Pancreas (tissue), 10 donors: Measurements from ENCODE around the gene DLG1. TPM values are rescaled to one million over a fixed set of nuclear protein-coding genes. Genes with fewer than 3 reads are reported as not detected.

Source experiments
- ATAC-seq, 4 donors: fragments of 200-7000 bp; cut with Tn5 transposase; one replicate each; pipeline versions ENCODE4 v1.8.0 to v1.9.1; 2020; ENCODE audit warnings: mild to moderate bottlenecking in 4 of 4, moderate library complexity in 4 of 4
- DNase-seq, 6 donors: peaks; one replicate each; pipeline ENCODE4 v3.0.0-alpha.2; 2020
- FAIRE-seq: peaks from 2 replicates; lab custom pipeline; 2012; peaks lifted over from hg19 to GRCh38; lab: Jason Lieb, UNC
- H3K27ac ChIP-seq, 4 donors: fragments of 200-600 bp; sonication (generic); 1 replicate in 3 of 4; 2 replicates in 1 of 4; pipeline versions ENCODE4 v1.5.0 to v1.8.0; 2020
- H3K27me3 ChIP-seq, 4 donors: fragments of 200-600 bp; one replicate each; pipeline ENCODE4 v1.8.0; 2021
- H3K36me3 ChIP-seq, 3 donors: fragments of 200-600 bp; sonication (generic) in 1 of 3; one replicate each; pipeline versions ENCODE4 v1.5.0 to v1.8.0; 2020 to 2021
- H3K4me1 ChIP-seq, 3 donors: fragments of 200-600 bp; one replicate each; pipeline ENCODE4 v1.8.0; 2021
- H3K4me3 ChIP-seq, 4 donors: fragments of 200-600 bp; sonication (generic) in 2 of 4; one replicate each; pipeline versions ENCODE4 v1.5.0 to v1.8.0; 2020 to 2021
- H3K9me3 ChIP-seq, 4 donors: fragments of 200-600 bp; one replicate each; pipeline ENCODE4 v1.8.0; 2021
- CTCF ChIP-seq, 4 donors: fragments of 200-600 bp; sonication (generic) in 3 of 4; IDR thresholded peaks; one replicate each; pipeline versions ENCODE4 v1.5.0 to v1.8.0; 2021; ENCODE audit warnings: antibody characterized with exemption in 4 of 4
- WGBS, 2 donors: extraction: QIAGEN DNeasy Blood & Tissue Kit; methylation state at CpG; one replicate each; pipeline ENCODE4 v1.1.7; 2013; 5-methylcytosine and 5-hydroxymethylcytosine counted together
- intact Hi-C, 3 donors: fragments of 100-400 bp; cut with DNase I; formaldehyde crosslinking; loops; one replicate each; pipeline versions ENCODE4 v1.11.1 to v1.14.2; 2022
- polyA plus RNA-seq, 2 donors: library from polyadenylated mRNA; stranded (reverse); fragments of 200-250 nt; gene quantifications; one replicate each; pipeline ENCODE4 v1.2.3, GENCODE V29; 2013
- total RNA-seq, 6 donors: library from RNA; stranded (reverse); fragmentation: NEBNext Ultra II Directional in 4 of 6; extraction: Animal tissue kit (Norgen Biotek cat#: 25700) in 4 of 6; gene quantifications; one replicate each; pipeline versions ENCODE4 v1.2.1 to v1.2.4, GENCODE V29; 2021 to 2023
- donor health status: healthy with polysubstance abuse.
- donor health status: DM: no; HTN: no; CAD: no; lungs with moderate emphysema.
- donor health status: DM: no; HTN: no; CAD: no.
- donor health status: control.
- donor health status: control.
- donor health status: Bipolar disorder and iron deficiency.
- donor health status: DM: yes; HTN: yes; CAD: no.
- donor health status: DM: no; HTN: no; CAD: no.
- donor health status: DM: no; HTN: no; CAD: no.
- donor health status: DM: yes; HTN: yes; CAD: no.

DLG1 gene
- total and polyA plus RNA-seq, 8 donors: 15.9 to 47.9 (median 28.6) TPM

- Histone ChIP-seq H3K27ac (no peak overlapping the region), H3K9me3 (no peaks in the 10 kb centered on the region), H3K4me3 (no peak overlapping the region), H3K4me1 (no peaks in the 10 kb centered on the region), H3K36me3 (no peaks in the 10 kb centered on the region), H3K27me3 (no peaks in the 10 kb centered on the region)
- no peak for DNase-seq
- intact Hi-C loops: no loop called here
- 49 to 79% methylated on average over 2 of the region's 2 CpGs for WGBS, 2 donors
- no peak for TF ChIP-seq CTCF (IDR thresholded peaks at IDR 0.05)
- peak; percentile 20 for FAIRE-seq
- ATAC-seq: no peak
These were observed 176.0 kb downstream of the DLG1 start for GRCh38 chr3:197122394-197122793.

GRCh38 chr3:197117114-197117513 lies 181.3 kb downstream of the DLG1 start:
- H3K27ac ChIP-seq: no peak overlapping the region
- TF ChIP-seq CTCF (IDR thresholded peaks at IDR 0.05): no peak
- FAIRE-seq: no peak
- H3K4me1 ChIP-seq: no peaks in the 10 kb centered on the region
- 83 to 84% methylated on average over 2 of the region's 2 CpGs for WGBS, 2 donors
- intact Hi-C loops: no loop called here
- ATAC-seq: no peak
- no peak overlapping the region for H3K4me3 ChIP-seq
- H3K27me3 ChIP-seq: no peaks in the 10 kb centered on the region
- no peaks in the 10 kb centered on the region for H3K9me3 ChIP-seq
- no peaks in the 10 kb centered on the region for H3K36me3 ChIP-seq
- DNase-seq: no peak

- ATAC-seq: no peak
- no peaks in the 10 kb centered on the region for H3K27me3 ChIP-seq
- DNase-seq: no peak
- WGBS, 2 donors: 97 to 99% methylated on average over 3 of the region's 3 CpGs
- H3K36me3 ChIP-seq: peaks cover 0 to 5% (median 0%) of the 10 kb centered on the region in 3 donors
- H3K4me3 ChIP-seq: no peak overlapping the region
- no peak overlapping the region for H3K27ac ChIP-seq
- no peaks in the 10 kb centered on the region for H3K9me3 ChIP-seq
- intact Hi-C loops: no loop called here
- no peaks in the 10 kb centered on the region for H3K4me1 ChIP-seq
- no peak for FAIRE-seq
- no peak for TF ChIP-seq CTCF (IDR thresholded peaks at IDR 0.05)
These were observed 184.4 kb downstream of the DLG1 start for GRCh38 chr3:197114007-197114406.

- Histone ChIP-seq H3K4me1 (no peaks in the 10 kb centered on the region), H3K4me3 (no peak overlapping the region), H3K27ac (no peak overlapping the region), H3K9me3 (no peaks in the 10 kb centered on the region), H3K27me3 (no peaks in the 10 kb centered on the region), H3K36me3 (peaks cover 0 to 5% (median 0%) of the 10 kb centered on the region in 3 donors)
- DNase-seq: no peak
- ATAC-seq: no peak
- intact Hi-C loops: no loop called here
- no peak for TF ChIP-seq CTCF (IDR thresholded peaks at IDR 0.05)
- no peak for FAIRE-seq
These were observed 186.7 kb downstream of the DLG1 start for GRCh38 chr3:197111685-197112084.

GRCh38 chr3:197105786-197106185 lies 192.6 kb downstream of the DLG1 start:
- H3K36me3 ChIP-seq: peaks cover 0 to 12% (median 4%) of the 10 kb centered on the region in 3 donors
- H3K4me3 ChIP-seq: no peak overlapping the region
- 78 to 83% methylated on average over 2 of the region's 2 CpGs for WGBS, 2 donors
- TF ChIP-seq CTCF (IDR thresholded peaks at IDR 0.05): no peak
- intact Hi-C loops: no loop called here
- ATAC-seq (no peak), DNase-seq (no peak), FAIRE-seq (no peak)
- H3K9me3 ChIP-seq: no peaks in the 10 kb centered on the region
- H3K27ac ChIP-seq: no peak overlapping the region
- no peaks in the 10 kb centered on the region for H3K4me1 ChIP-seq
- H3K27me3 ChIP-seq: no peaks in the 10 kb centered on the region
